HFFc6 (cell line): ENCODE data around the gene CALN1. TPM values are rescaled to one million over a fixed set of nuclear protein-coding genes. Genes with fewer than 3 reads are reported as not detected.

Experiments used
- DNase-seq: peaks from one replicate; pipeline ENCODE4 v3.0.0-alpha.2; 2018
- H3K27ac Mint-ChIP-seq: 2 replicates; pipeline ENCODE4 v1.8.0; 2020; ENCODE audit warnings: mild to moderate bottlenecking, mixed read lengths
- H3K27me3 Mint-ChIP-seq: 2 replicates; pipeline ENCODE4 v1.8.0; 2021; ENCODE audit warnings: mild to moderate bottlenecking, moderate library complexity, mixed read lengths; ENCODE audit not compliant: insufficient read depth
- H3K36me3 Mint-ChIP-seq: 2 replicates; pipeline ENCODE4 v1.8.0; 2021; ENCODE audit warnings: low read depth, mixed read lengths
- H3K4me1 Mint-ChIP-seq: 2 replicates; pipeline ENCODE4 v1.8.0; 2020; ENCODE audit warnings: low read depth, mixed read lengths
- H3K4me3 Mint-ChIP-seq: 2 replicates; pipeline ENCODE4 v1.8.0; 2020; ENCODE audit warnings: mild to moderate bottlenecking, moderate library complexity, mixed read lengths
- H3K9me3 Mint-ChIP-seq: 2 replicates; pipeline ENCODE4 v1.8.0; 2020; ENCODE audit warnings: mild to moderate bottlenecking, mixed read lengths
- total RNA-seq, 6 experiments: library from RNA; stranded (reverse); fragmentation: NEBNext Ultra II Directional; extraction: Animal tissue kit (Norgen Biotek cat#: 25700); gene quantifications; 2 replicates in 1 of 6; 3 replicates in 5 of 6; pipeline ENCODE4 v1.2.3, GENCODE V29; 2021
- TF ChIP-seq, protein P1 (sequence below): fragments of 200-600 bp; sonication (generic); IDR thresholded peaks from 2 replicates; pipeline ENCODE4 v1.5.0; 2021; ENCODE audit warnings: antibody characterized with exemption, mild to moderate bottlenecking

CALN1 gene
- total RNA-seq, 6 experiments from 2014 or later = not detected

GRCh38 chr7:72405418-72405817 lies 6.7 kb downstream of the CALN1 start:
- Mint-ChIP-seq H3K36me3 (peaks cover 13% of the 10 kb centered on the region), H3K27me3 (peaks cover 1% of the 10 kb centered on the region; the same call in 1 of the 2 replicates), H3K4me1 (no peaks in the 10 kb centered on the region), H3K9me3 (peaks cover 49% of the 10 kb centered on the region), H3K27ac (no peak overlapping the region), H3K4me3 (no peak overlapping the region)
- no peak for DNase-seq
- TF ChIP-seq, protein P1, sequence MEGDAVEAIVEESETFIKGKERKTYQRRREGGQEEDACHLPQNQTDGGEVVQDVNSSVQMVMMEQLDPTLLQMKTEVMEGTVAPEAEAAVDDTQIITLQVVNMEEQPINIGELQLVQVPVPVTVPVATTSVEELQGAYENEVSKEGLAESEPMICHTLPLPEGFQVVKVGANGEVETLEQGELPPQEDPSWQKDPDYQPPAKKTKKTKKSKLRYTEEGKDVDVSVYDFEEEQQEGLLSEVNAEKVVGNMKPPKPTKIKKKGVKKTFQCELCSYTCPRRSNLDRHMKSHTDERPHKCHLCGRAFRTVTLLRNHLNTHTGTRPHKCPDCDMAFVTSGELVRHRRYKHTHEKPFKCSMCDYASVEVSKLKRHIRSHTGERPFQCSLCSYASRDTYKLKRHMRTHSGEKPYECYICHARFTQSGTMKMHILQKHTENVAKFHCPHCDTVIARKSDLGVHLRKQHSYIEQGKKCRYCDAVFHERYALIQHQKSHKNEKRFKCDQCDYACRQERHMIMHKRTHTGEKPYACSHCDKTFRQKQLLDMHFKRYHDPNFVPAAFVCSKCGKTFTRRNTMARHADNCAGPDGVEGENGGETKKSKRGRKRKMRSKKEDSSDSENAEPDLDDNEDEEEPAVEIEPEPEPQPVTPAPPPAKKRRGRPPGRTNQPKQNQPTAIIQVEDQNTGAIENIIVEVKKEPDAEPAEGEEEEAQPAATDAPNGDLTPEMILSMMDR = no peak

GRCh38 chr7:72404743-72405142 lies 7.4 kb downstream of the CALN1 start:
- Mint-ChIP-seq H3K27me3 (peaks cover 1% of the 10 kb centered on the region; the same call in 1 of the 2 replicates), H3K4me1 (no peaks in the 10 kb centered on the region), H3K4me3 (no peak overlapping the region), H3K27ac (no peak overlapping the region), H3K9me3 (peaks cover 54% of the 10 kb centered on the region), H3K36me3 (peaks cover 13% of the 10 kb centered on the region)
- TF ChIP-seq, protein P1 = no peak
- no peak for DNase-seq

DNA sequence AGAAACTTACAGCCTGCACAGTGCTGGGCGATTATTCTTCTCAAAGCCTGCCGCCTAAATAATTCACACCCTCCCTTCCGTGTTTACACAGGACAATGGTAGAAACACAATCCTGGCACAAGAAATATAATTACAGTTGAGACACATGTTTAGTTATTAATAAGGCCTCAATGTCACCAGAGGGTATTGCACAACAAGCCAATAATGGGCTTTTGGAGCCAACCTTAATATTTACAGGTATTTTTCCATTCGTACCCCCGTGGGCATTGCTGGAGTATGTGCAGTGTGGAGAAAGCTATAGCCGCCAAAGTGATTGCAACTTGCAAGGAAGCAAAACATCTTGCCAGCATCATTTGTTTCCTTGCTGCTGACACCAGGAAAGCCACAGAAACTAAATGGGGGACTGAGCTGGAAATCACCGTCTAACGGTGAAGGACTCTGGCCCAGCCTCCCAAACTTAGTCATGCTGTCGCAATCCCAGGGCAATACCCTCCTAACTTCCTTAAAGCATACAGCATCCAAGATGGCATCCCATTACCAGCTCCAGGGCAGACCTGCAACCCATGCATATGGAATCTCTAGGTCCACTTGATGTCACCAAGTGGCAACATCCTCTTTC lies 8.6 kb downstream of the CALN1 start:
- no peak overlapping the region for H3K4me3 Mint-ChIP-seq
- DNase-seq = no peak
- TF ChIP-seq, protein P1 = no peak
- peaks cover 13% of the 10 kb centered on the region for H3K36me3 Mint-ChIP-seq
- peaks cover 1% of the 10 kb centered on the region; the same call in 1 of the 2 replicates for H3K27me3 Mint-ChIP-seq
- no peaks in the 10 kb centered on the region for H3K4me1 Mint-ChIP-seq
- peaks cover 54% of the 10 kb centered on the region for H3K9me3 Mint-ChIP-seq
- no peak overlapping the region for H3K27ac Mint-ChIP-seq

- TF ChIP-seq, protein P1 = no peak
- H3K27ac Mint-ChIP-seq = no peak overlapping the region
- H3K4me3 Mint-ChIP-seq = no peak overlapping the region
- no peaks in the 10 kb centered on the region; the same call in none of the 2 replicates for H3K27me3 Mint-ChIP-seq
- no peaks in the 10 kb centered on the region for H3K36me3 Mint-ChIP-seq
- DNase-seq = no peak
- H3K9me3 Mint-ChIP-seq = peaks cover 37% of the 10 kb centered on the region
- no peaks in the 10 kb centered on the region for H3K4me1 Mint-ChIP-seq
These were observed 18.1 kb downstream of the CALN1 start for GRCh38 chr7:72394016-72394415.

DNA sequence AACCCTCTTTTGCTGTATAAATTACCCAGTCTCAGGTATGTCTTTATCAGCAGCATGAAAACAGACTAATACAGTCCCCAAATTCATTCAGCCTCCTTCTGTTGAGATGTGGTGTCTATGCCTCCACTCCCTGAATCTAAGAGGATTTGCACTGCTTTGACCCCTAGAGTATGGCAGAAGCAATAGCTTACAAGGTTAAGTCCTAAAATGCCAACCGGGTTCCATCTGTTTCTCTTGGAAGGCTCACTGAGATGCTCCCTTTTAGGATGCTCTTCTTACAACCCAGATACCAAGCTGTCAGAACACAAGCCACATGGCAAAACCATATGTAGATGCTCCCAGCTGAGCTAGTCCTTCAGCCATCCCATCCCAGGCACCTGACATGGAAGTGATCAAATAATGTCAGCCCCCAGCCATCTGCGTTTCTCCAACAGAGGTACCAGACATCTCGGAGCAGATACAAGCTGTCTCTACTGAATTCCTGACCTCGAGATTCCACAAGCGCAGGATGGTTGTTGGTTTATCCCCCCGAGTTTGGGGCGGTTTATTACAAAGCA lies 20.2 kb downstream of the CALN1 start:
- H3K9me3 Mint-ChIP-seq = peaks cover 40% of the 10 kb centered on the region
- no peak for DNase-seq
- H3K4me1 Mint-ChIP-seq = no peaks in the 10 kb centered on the region
- H3K4me3 Mint-ChIP-seq = no peak overlapping the region
- no peaks in the 10 kb centered on the region for H3K36me3 Mint-ChIP-seq
- peaks cover 2% of the 10 kb centered on the region for H3K27me3 Mint-ChIP-seq
- H3K27ac Mint-ChIP-seq = no peak overlapping the region
- TF ChIP-seq, protein P1 = no peak
